Esophagus squamous epithelium (tissue), 5 donors: ENCODE data around the gene DELE1. TPM values are rescaled to one million over a fixed set of nuclear protein-coding genes. Genes with fewer than 3 reads are reported as not detected.

Experiments
- DNase-seq: peaks from one replicate; lab custom pipeline; 2025; lab: John Stamatoyannopoulos, UW
- H3K27ac ChIP-seq, 4 donors: fragments of 200-600 bp; sonication (generic); one replicate each; pipeline ENCODE4 v1.5.1; 2016 to 2019; ENCODE audit warnings: mild to moderate bottlenecking in 1 of 4
- H3K27me3 ChIP-seq, 4 donors: fragments of 200-600 bp; sonication (generic); 1 replicate in 3 of 4; 2 replicates in 1 of 4; pipeline versions ENCODE4 v1.5.1 to v1.6.0; 2017 to 2021; ENCODE audit warnings: antibody characterized with exemption in 1 of 4
- H3K36me3 ChIP-seq, 3 donors: fragments of 200-600 bp; sonication (generic); one replicate each; pipeline ENCODE4 v1.5.1; 2016 to 2019
- H3K4me1 ChIP-seq, 3 donors: fragments of 200-600 bp; sonication (generic); one replicate each; pipeline ENCODE4 v1.5.1; 2017 to 2019
- H3K4me3 ChIP-seq, 4 donors: fragments of 200-600 bp; sonication (generic); 1 replicate in 3 of 4; 2 replicates in 1 of 4; pipeline ENCODE4 v1.5.1; 2016 to 2019; ENCODE audit warnings: mild to moderate bottlenecking in 2 of 4, moderate library complexity in 1 of 4
- H3K9me3 ChIP-seq, 3 donors: fragments of 200-600 bp; sonication (generic); one replicate each; pipeline ENCODE4 v1.5.1; 2016 to 2019
- POLR2A ChIP-seq, 4 donors: fragments of 450-650 bp; IDR thresholded peaks; one replicate each; pipeline ENCODE4 v1.6.1; 2017; ENCODE audit warnings: antibody characterized with exemption in 4 of 4, mild to moderate bottlenecking in 4 of 4, moderate library complexity in 3 of 4
- WGBS, 2 donors: methylation state at CpG; one replicate each; pipeline ENCODE4 v1.1.5; 2018; 5-methylcytosine and 5-hydroxymethylcytosine counted together
- intact Hi-C: fragments of 100-400 bp; cut with DNase I; formaldehyde crosslinking; loops from one replicate; pipeline ENCODE4 v1.15.0; 2022
- total RNA-seq, 4 donors: library from RNA; depleted of rRNA; stranded (reverse); fragments of >200 nt; gene quantifications; one replicate each; pipeline ENCODE4 v1.1.0, GENCODE V29; 2016
- TF ChIP-seq, protein P1 (sequence below), 6 experiments: fragments of 450-650 bp in 4 of 6; fragments of 200-600 bp in 2 of 6; sonication (generic) in 2 of 6; IDR thresholded peaks; one replicate each; pipeline ENCODE4 v1.5.1; 2016 to 2019; ENCODE audit warnings: antibody characterized with exemption in 6 of 6, mild to moderate bottlenecking in 4 of 6, moderate library complexity in 4 of 6
- donor health status: DM: yes; HTN: yes; CAD: no.

DELE1 gene
- total RNA-seq, 4 donors from 2014 or later: 27.3 to 68.5 (median 37.1) TPM

DNA sequence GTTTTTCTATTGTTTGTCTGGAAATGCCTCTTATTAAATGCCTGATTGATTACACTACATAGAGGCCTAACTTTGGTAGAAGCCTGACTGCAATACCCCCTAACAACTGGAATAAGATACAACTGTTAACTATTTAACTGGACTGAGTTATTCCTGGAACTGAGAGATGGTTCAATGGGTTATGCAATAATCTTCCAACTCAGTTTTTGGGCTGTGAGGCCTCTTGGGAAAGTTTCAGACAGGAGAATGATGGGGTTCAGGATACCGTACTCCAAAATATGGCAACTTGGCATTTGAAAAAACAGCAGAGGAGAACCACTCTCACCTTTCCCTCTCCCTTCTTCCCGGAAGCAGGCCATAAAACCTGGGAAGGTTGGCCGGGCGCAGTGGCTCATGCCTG, 26.2 kb upstream of the DELE1 start:
- Histone ChIP-seq H3K4me3 (no peak overlapping the region), H3K9me3 (no peaks in the 10 kb centered on the region), H3K27ac (no peak overlapping the region), H3K27me3 (no peaks in the 10 kb centered on the region), H3K4me1 (no peaks in the 10 kb centered on the region), H3K36me3 (no peaks in the 10 kb centered on the region)
- no peak for DNase-seq
- TF ChIP-seq POLR2A (IDR thresholded peaks at IDR 0.05): no peak
- TF ChIP-seq, protein P1, sequence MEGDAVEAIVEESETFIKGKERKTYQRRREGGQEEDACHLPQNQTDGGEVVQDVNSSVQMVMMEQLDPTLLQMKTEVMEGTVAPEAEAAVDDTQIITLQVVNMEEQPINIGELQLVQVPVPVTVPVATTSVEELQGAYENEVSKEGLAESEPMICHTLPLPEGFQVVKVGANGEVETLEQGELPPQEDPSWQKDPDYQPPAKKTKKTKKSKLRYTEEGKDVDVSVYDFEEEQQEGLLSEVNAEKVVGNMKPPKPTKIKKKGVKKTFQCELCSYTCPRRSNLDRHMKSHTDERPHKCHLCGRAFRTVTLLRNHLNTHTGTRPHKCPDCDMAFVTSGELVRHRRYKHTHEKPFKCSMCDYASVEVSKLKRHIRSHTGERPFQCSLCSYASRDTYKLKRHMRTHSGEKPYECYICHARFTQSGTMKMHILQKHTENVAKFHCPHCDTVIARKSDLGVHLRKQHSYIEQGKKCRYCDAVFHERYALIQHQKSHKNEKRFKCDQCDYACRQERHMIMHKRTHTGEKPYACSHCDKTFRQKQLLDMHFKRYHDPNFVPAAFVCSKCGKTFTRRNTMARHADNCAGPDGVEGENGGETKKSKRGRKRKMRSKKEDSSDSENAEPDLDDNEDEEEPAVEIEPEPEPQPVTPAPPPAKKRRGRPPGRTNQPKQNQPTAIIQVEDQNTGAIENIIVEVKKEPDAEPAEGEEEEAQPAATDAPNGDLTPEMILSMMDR (IDR thresholded peaks at IDR 0.05): no peak
- 86 to 94% methylated on average over 2 to 4 of the region's 4 CpGs for WGBS, 2 donors
- intact Hi-C loops: no loop called here

DNA sequence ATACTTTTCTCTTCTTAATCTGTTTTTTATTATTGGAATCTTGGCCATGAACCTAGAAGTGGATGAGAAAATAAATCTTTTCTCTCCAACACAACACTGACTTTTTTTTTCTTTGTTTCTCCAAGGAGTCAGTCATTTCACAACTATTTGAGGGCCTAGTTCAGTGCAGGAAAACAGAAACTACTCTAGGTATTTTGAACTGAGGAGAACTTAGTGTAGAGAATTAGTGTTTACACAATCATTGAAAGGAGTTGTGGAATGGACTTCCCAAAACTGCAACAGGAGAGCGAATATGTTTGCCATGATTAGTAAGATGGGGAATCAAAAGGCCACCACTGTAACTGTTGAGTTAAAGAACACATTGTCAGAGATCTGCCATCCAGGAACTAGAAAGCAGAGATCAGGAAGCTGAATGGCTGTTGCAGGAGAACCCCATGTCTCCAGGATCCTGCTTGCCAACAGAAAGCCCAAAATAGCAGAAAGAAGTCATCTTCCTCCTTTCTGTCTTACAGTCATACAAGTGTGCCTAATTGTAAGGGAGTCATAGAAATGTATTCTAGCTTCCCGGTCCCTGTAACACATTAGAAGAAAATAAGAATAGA, 25.1 kb upstream of the DELE1 start:
- WGBS, 2 donors: 85 to 90% methylated on average over 2 of the region's 2 CpGs
- no peak for DNase-seq
- Histone ChIP-seq H3K27me3 (no peaks in the 10 kb centered on the region), H3K36me3 (no peaks in the 10 kb centered on the region), H3K9me3 (no peaks in the 10 kb centered on the region), H3K4me3 (no peak overlapping the region), H3K27ac (no peak overlapping the region), H3K4me1 (no peaks in the 10 kb centered on the region)
- TF ChIP-seq POLR2A (IDR thresholded peaks at IDR 0.05): no peak
- TF ChIP-seq, protein P1 (IDR thresholded peaks at IDR 0.05): no peak
- intact Hi-C loops: no loop called here

DNA sequence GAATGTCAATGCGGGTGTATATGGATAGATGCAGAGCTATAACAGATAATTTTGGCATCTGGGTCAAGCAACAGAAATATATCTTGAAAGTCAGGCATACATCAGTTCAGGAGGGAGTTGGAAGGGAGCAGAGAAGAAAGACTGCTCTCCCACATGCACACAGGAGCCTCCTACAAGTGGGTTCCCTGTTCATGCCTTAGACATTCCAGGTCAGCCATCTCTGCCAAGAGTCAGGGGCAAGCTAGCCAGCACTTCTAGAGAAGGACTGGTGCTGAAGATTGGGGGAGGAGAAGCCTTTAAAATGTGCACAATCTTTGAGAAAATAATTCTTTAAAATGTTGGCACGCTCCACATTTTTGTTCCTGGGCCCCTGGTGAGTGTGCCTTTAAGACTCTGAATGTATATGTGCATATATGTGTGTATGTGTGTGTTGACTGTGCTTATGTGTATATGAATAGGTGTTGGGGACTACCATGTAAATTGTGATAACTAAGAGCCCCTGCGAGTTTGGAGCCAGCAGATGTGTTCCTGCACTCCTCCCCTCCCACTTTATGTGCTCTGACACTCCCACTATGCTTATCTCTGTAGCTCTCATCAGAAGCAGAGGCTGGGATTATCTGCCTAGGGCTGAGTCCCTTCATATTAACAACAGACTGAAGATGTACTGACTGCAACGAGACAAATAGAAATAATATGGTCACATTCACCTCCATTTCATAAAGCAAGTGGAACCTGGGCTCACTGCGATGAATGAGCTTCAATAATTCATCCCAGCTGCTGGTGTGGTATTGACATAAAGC, 21.5 kb upstream of the DELE1 start:
- TF ChIP-seq POLR2A (IDR thresholded peaks at IDR 0.05): no peak
- TF ChIP-seq, protein P1 (IDR thresholded peaks at IDR 0.05): no peak
- 56 to 77% methylated on average over 5 of the region's 5 CpGs for WGBS, 2 donors

DNA sequence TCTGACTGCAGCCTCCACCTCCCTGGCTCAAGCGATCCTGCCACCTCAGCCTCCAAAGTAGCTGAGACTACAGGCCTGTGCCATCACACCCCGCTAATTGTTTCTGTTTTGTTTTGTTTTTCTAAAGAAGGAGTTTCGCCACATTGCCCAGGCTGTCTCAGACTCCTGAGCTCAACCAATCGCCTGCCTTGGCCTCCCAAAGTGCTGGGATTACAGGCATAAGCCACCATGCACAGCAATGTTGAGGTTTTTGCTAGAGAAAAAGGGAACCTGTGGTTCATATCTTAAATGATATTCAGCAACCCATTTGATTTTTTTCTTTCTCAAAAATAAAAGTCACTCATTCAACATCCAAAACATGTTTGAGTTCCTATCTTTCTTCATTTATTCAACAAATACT, 20.4 kb upstream of the DELE1 start:
- Histone ChIP-seq H3K27ac (no peak overlapping the region), H3K4me3 (no peak overlapping the region), H3K27me3 (peaks cover 0 to 11% (median 0%) of the 10 kb centered on the region in 4 donors), H3K9me3 (no peaks in the 10 kb centered on the region), H3K4me1 (no peaks in the 10 kb centered on the region), H3K36me3 (no peaks in the 10 kb centered on the region)
- DNase-seq: no peak
- intact Hi-C loops: no loop called here
- TF ChIP-seq, protein P1 (IDR thresholded peaks at IDR 0.05): no peak
- no peak for TF ChIP-seq POLR2A (IDR thresholded peaks at IDR 0.05)
- WGBS, 2 donors: 71 to 74% methylated on average over 4 of the region's 4 CpGs

More for the DNA sequence above, 21.5 kb upstream of the DELE1 start:
- H3K27ac ChIP-seq: no peak overlapping the region
- intact Hi-C loops: no loop called here
- no peaks in the 10 kb centered on the region for H3K4me1 ChIP-seq
- peaks cover 0 to 11% (median 0%) of the 10 kb centered on the region in 4 donors for H3K27me3 ChIP-seq
- no peak for DNase-seq
- no peak overlapping the region for H3K4me3 ChIP-seq
- no peaks in the 10 kb centered on the region for H3K36me3 ChIP-seq
- H3K9me3 ChIP-seq: no peaks in the 10 kb centered on the region

DNA sequence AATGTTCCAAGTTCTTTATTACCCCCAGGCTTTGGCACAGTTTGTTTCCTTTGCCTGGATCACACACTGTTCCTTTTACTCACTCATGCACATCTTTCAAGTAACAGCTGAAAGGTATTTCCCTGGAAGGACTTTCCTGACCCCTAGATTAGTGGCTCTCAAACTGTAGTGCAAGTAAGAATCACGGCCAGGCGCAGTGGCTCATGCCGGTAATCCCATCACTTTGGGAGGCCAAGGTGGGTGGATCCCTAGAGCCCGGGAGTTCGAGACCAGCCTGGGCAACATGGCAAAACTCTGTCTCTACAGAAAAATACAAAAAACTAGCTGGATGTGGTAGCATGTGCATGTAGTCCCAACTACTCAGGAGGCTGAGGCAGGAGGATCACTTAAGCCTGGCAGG, 19.1 kb upstream of the DELE1 start:
- Histone ChIP-seq H3K27ac (no peak overlapping the region), H3K4me1 (no peaks in the 10 kb centered on the region), H3K9me3 (no peaks in the 10 kb centered on the region), H3K4me3 (no peak overlapping the region), H3K36me3 (no peaks in the 10 kb centered on the region), H3K27me3 (peaks cover 0 to 11% (median 0%) of the 10 kb centered on the region in 4 donors)
- WGBS, 2 donors: 80% methylated on average over 1 of the region's 5 CpGs; no CpG with 5 or more reads in 1 of the 2 donors
- intact Hi-C loops: no loop called here
- TF ChIP-seq POLR2A (IDR thresholded peaks at IDR 0.05): no peak
- TF ChIP-seq, protein P1 (IDR thresholded peaks at IDR 0.05): no peak
- no peak for DNase-seq
